HG03457 (cell line): ENCODE results near the gene LTBP1.
"Not testable (repeated sequence)": the region's sequence is repeated elsewhere in the genome, so short reads cannot be mapped to it uniquely, and the experiment has no call there.

Experiments
- ATAC-seq: cut with Tn5 transposase; IDR thresholded peaks from one replicate; pipeline ENCODE4 v1.9.1; 2021; ENCODE audit warnings: moderate number of reproducible peaks; ENCODE audit not compliant: unreplicated experiment

The LTBP1 gene

GRCh38 chr2:32946314-32947075 is at the start of gene LTBP1:
Gene LTBP1, plus strand, starts transcription at chr2:32946953. Its CDS starts 372 bp downstream, at chr2:32947325.
- ATAC-seq = no peak

- ATAC-seq = no peak
Observed at GRCh38 chr2:32900246-32900973, 46.3 kb upstream of the LTBP1 start.

GRCh38 chr2:32901313-32901712 is 45.4 kb upstream of the LTBP1 start:
- no peak for ATAC-seq

- no peak for ATAC-seq
Observed at GRCh38 chr2:32902174-32902573, 44.6 kb upstream of the LTBP1 start.

GRCh38 chr2:32902986-32903385 is 43.8 kb upstream of the LTBP1 start:
- no peak for ATAC-seq

- no peak for ATAC-seq
Observed at GRCh38 chr2:32904074-32904473, 42.7 kb upstream of the LTBP1 start.

GRCh38 chr2:32904751-32905150 is 42.0 kb upstream of the LTBP1 start:
- no peak for ATAC-seq

GRCh38 chr2:32905270-32905669 is 41.5 kb upstream of the LTBP1 start:
- no peak for ATAC-seq

- peak; percentile 88 for ATAC-seq
Observed at GRCh38 chr2:32910883-32911598, 35.7 kb upstream of the LTBP1 start.

- no peak for ATAC-seq
Observed at GRCh38 chr2:32915694-32916093, 31.1 kb upstream of the LTBP1 start.

- no peak for ATAC-seq
Observed at GRCh38 chr2:32918774-32919173, 28.0 kb upstream of the LTBP1 start.

GRCh38 chr2:32919901-32920300 is 26.9 kb upstream of the LTBP1 start:
- ATAC-seq = not testable (repeated sequence)

GRCh38 chr2:32921486-32921885 is 25.3 kb upstream of the LTBP1 start:
- not testable (repeated sequence) for ATAC-seq

GRCh38 chr2:32922501-32922900 is 24.3 kb upstream of the LTBP1 start:
- ATAC-seq = no peak

GRCh38 chr2:32923109-32923508 is 23.6 kb upstream of the LTBP1 start:
- no peak for ATAC-seq

- ATAC-seq = no peak
Observed at GRCh38 chr2:32925283-32925815, 21.4 kb upstream of the LTBP1 start.

GRCh38 chr2:32925976-32926707 is 20.6 kb upstream of the LTBP1 start:
- no peak for ATAC-seq

- no peak for ATAC-seq
Observed at GRCh38 chr2:32926708-32927084, 20.1 kb upstream of the LTBP1 start.

- no peak for ATAC-seq
Observed at GRCh38 chr2:32930436-32930835, 16.3 kb upstream of the LTBP1 start.

GRCh38 chr2:32931519-32931918 is 15.2 kb upstream of the LTBP1 start:
- ATAC-seq = no peak
